A549 (cell line): ENCODE results near the gene CSNK1E. TPM values are rescaled to one million over a fixed set of nuclear protein-coding genes. Genes with fewer than 3 reads are reported as not detected.

Source experiments
- ATAC-seq, 2 experiments: fragments of 200-7000 bp in 1 of 2; fragments of >200 bp in 1 of 2; cut with Nextera tagmentation in 1 of 2; cut with Tn5 transposase in 1 of 2; 3 replicates each; pipeline versions ENCODE4 v1.8.0 to v1.9.1; 2018 to 2020; ENCODE audit warnings: mild to moderate bottlenecking in 1 of 2, moderate library complexity in 1 of 2
- CTCF ChIA-PET: fragments of 300-600 bp; sonication (Branson Sonifier 250); formaldehyde crosslinking; extraction: SDS; loops from one replicate; lab custom pipeline; 2021; ENCODE audit warnings: antibody characterized with exemption, inconsistent platforms; lab: Yijun Ruan, JAX
- POLR2A ChIA-PET: fragments of 350-600 bp; formaldehyde crosslinking; extraction: SDS; loops from one replicate; lab custom pipeline; 2021; ENCODE audit warnings: antibody characterized with exemption, inconsistent platforms; lab: Yijun Ruan, JAX
- DNase-seq, 2 experiments: peaks; one replicate each; pipeline versions ENCODE4 v3.0.0 to v3.0.0-alpha.2; 2011 to 2016; ENCODE audit warnings: low read depth in 1 of 2, low spot score in 1 of 2
- FAIRE-seq: peaks from 2 replicates; lab custom pipeline; 2011; peaks lifted over from hg19 to GRCh38; lab: Jason Lieb, UNC
- H3K27ac ChIP-seq, 2 experiments: fragments of >200 bp; sonication (Bioruptor Twin); formaldehyde crosslinking; 3 replicates each; pipeline ENCODE4 v1.5.1; 2016 to 2017
- H3K4me1 ChIP-seq: fragments of >200 bp; sonication (Bioruptor Twin); formaldehyde crosslinking; 3 replicates; pipeline ENCODE4 v1.6.1; 2016
- H3K4me2 ChIP-seq: fragments of >200 bp; sonication (Bioruptor Twin); formaldehyde crosslinking; 3 replicates; pipeline ENCODE4 v1.6.1; 2016
- H3K4me3 ChIP-seq: fragments of >200 bp; sonication (Bioruptor Twin); formaldehyde crosslinking; 3 replicates; pipeline ENCODE4 v1.5.1; 2016
- H3K9me3 ChIP-seq: fragments of >200 bp; sonication (Bioruptor Twin); formaldehyde crosslinking; 3 replicates; pipeline ENCODE4 v1.6.1; 2016
- BCL3 ChIP-seq: fragments of >200 bp; sonication (Bioruptor Twin); formaldehyde crosslinking; IDR thresholded peaks from 3 replicates; pipeline ENCODE4 v1.6.1; 2016
- CBX2 ChIP-seq: fragments of 200-600 bp; sonication (generic); IDR thresholded peaks from 2 replicates; pipeline ENCODE4 v1.6.1; 2016; ENCODE audit warnings: low read depth, mild to moderate bottlenecking, borderline replicate concordance
- CTCF ChIP-seq: fragments of >200 bp; sonication (Bioruptor Twin); formaldehyde crosslinking; IDR thresholded peaks from 3 replicates; pipeline ENCODE4 v1.5.1; 2016
- E2F6 ChIP-seq: IDR thresholded peaks from 2 replicates; pipeline ENCODE4 v1.6.1; 2012; ENCODE audit warnings: low read depth, borderline replicate concordance
- EP300 ChIP-seq, 2 experiments: fragments of >200 bp; sonication (Bioruptor Twin); formaldehyde crosslinking; IDR thresholded peaks; 2 replicates in 1 of 2; 3 replicates in 1 of 2; pipeline ENCODE4 v1.6.1; 2016 to 2017
- FOSL2 ChIP-seq, 2 experiments: fragments of 450-650 bp in 1 of 2; fragments of >200 bp in 1 of 2; sonication (Bioruptor Twin) in 1 of 2; formaldehyde crosslinking; IDR thresholded peaks; 2 replicates each; pipeline versions ENCODE4 v1.5.0 to v1.6.1; 2016 to 2020; ENCODE audit warnings: mild to moderate bottlenecking in 1 of 2, moderate library complexity in 1 of 2
- GATA3 ChIP-seq: IDR thresholded peaks from 2 replicates; pipeline ENCODE4 v1.6.1; 2012; ENCODE audit warnings: borderline replicate concordance
- HDAC2 ChIP-seq: fragments of 200-600 bp; sonication (generic); IDR thresholded peaks from 2 replicates; pipeline ENCODE4 v1.6.1; 2016
- HEYL ChIP-seq: fragments of 250-450 bp; sonication (Bioruptor Pico); IDR thresholded peaks from 2 replicates; pipeline ENCODE4 v1.8.0; 2021; ENCODE audit warnings: mild to moderate bottlenecking, moderate library complexity
- HOXA7 ChIP-seq: fragments of 250-450 bp; sonication (Bioruptor Pico); IDR thresholded peaks from 2 replicates; pipeline ENCODE4 v1.5.0; 2020; ENCODE audit warnings: mild to moderate bottlenecking, moderate library complexity
- JUN ChIP-seq, 2 experiments: fragments of >200 bp; sonication (Bioruptor Twin); formaldehyde crosslinking; IDR thresholded peaks; 2 replicates in 1 of 2; 3 replicates in 1 of 2; pipeline ENCODE4 v1.6.1; 2016 to 2017
- KDM1A ChIP-seq: fragments of 200-600 bp; sonication (generic); IDR thresholded peaks from 2 replicates; pipeline ENCODE4 v1.6.1; 2016; ENCODE audit warnings: low read depth, mild to moderate bottlenecking
- KDM5A ChIP-seq: fragments of 200-600 bp; sonication (generic); IDR thresholded peaks from 2 replicates; pipeline ENCODE4 v1.6.1; 2016; ENCODE audit warnings: antibody characterized with exemption, mild to moderate bottlenecking
- MYC ChIP-seq: IDR thresholded peaks from 2 replicates; pipeline ENCODE4 v1.6.1; 2012; ENCODE audit warnings: mild to moderate bottlenecking, inconsistent platforms, low read length, improper control_type of control experiment, borderline replicate concordance
- NFE2L2 ChIP-seq: fragments of 150-350 bp; conservative IDR thresholded peaks from 2 replicates; pipeline ENCODE4 v1.6.1; 2014; ENCODE audit warnings: low read length
- NR3C1 ChIP-seq: fragments of >200 bp; sonication (Bioruptor Twin); formaldehyde crosslinking; IDR thresholded peaks from 3 replicates; pipeline ENCODE4 v1.6.1; 2017
- RAD21 ChIP-seq, 2 experiments: fragments of >200 bp in 1 of 2; sonication (Bioruptor Twin) in 1 of 2; formaldehyde crosslinking in 1 of 2; IDR thresholded peaks in 1 of 2; conservative IDR thresholded peaks in 1 of 2; 2 replicates in 1 of 2; 3 replicates in 1 of 2; pipeline ENCODE4 v1.6.1; 2012 to 2018; ENCODE audit warnings: inconsistent platforms in 1 of 2
- RFX5 ChIP-seq: fragments of 450-650 bp; IDR thresholded peaks from 2 replicates; pipeline ENCODE4 v1.7.1; 2014; ENCODE audit warnings: antibody characterized with exemption, mild to moderate bottlenecking, moderate library complexity
- RNF2 ChIP-seq: fragments of 200-600 bp; sonication (generic); IDR thresholded peaks from 2 replicates; pipeline ENCODE4 v1.6.1; 2016; ENCODE audit warnings: low read depth, mild to moderate bottlenecking, antibody characterized with exemption, moderate library complexity, borderline replicate concordance
- SMC3 ChIP-seq: fragments of >200 bp; sonication (Bioruptor Twin); formaldehyde crosslinking; IDR thresholded peaks from 3 replicates; pipeline ENCODE4 v1.6.1; 2018; ENCODE audit warnings: inconsistent platforms
- TFCP2L1 ChIP-seq: fragments of 250-450 bp; sonication (Bioruptor Pico); IDR thresholded peaks from 2 replicates; pipeline ENCODE4 v1.5.0; 2021; ENCODE audit warnings: mild to moderate bottlenecking
- ZFP36 ChIP-seq: fragments of 450-650 bp; IDR thresholded peaks from 2 replicates; pipeline ENCODE4 v1.6.1; 2014; ENCODE audit warnings: borderline replicate concordance; ENCODE audit not compliant: partially characterized antibody
- ZSCAN20 ChIP-seq: fragments of 250-450 bp; sonication (Bioruptor Pico); IDR thresholded peaks from 2 replicates; pipeline ENCODE4 v1.8.0; 2022; ENCODE audit warnings: mild to moderate bottlenecking, moderate library complexity
- WGBS: methylation state at CpG from one replicate; pipeline ENCODE4 v1.1.6; 2017; ENCODE audit errors: missing lambda C conversion rate; 5-methylcytosine and 5-hydroxymethylcytosine counted together
- polyA plus RNA-seq, 4 experiments: library from polyadenylated mRNA; depleted of rRNA in 3 of 4; stranded (reverse); fragments of >200 nt; fragmentation: RNase III in 1 of 4; extraction: RNeasy Plus Mini Kit Qiagen cat#74134 plus additional on column Dnase treatment in 1 of 4; gene quantifications; 2 replicates in 3 of 4; 3 replicates in 1 of 4; pipeline ENCODE4 v1.2.3, GENCODE V29; 2011 to 2017

Gene CSNK1E
- polyA plus RNA-seq, 2 of the 4 experiments (the other 2 are of a cell fraction), result 59.3 to 60.9 TPM

GRCh38 chr22:38355275-38355674 lies 38.0 kb upstream of the CSNK1E start:
- Histone ChIP-seq H3K4me3 (no peak overlapping the region), H3K27ac (no peak overlapping the region), H3K4me1 (no peaks in the 10 kb centered on the region), H3K9me3 (no peaks in the 10 kb centered on the region), H3K4me2 (no peak overlapping the region)
- ChIA-PET CTCF (interaction anchor here (0.8 to 3.0 kb wide), 4 partner anchors 73 to 303 kb away, joined by 3 to 17 read pairs (median 4); no protein-coding TSS in a partner anchor), POLR2A (no interaction called here)
- 95% methylated on average over 9 of the region's 14 CpGs for WGBS
- DNase-seq (no peak), ATAC-seq (no peak), FAIRE-seq (no peak)
- TF ChIP-seq MYC (no peak), NR3C1 (no peak), EP300 (IDR thresholded peaks at IDR 0.05) (no peak), CTCF (no peak), JUN (IDR thresholded peaks at IDR 0.05) (no peak), TFCP2L1 (no peak), BCL3 (no peak), ZFP36 (no peak), E2F6 (no peak), ZSCAN20 (CRISPR knock-in tag) (no peak), GATA3 (no peak), FOSL2 (IDR thresholded peaks at IDR 0.05) (no peak), FOSL2 (CRISPR knock-in tag; IDR thresholded peaks at IDR 0.05) (no peak)

GRCh38 chr22:38353701-38354100 lies 36.5 kb upstream of the CSNK1E start:
- ChIA-PET POLR2A (no interaction called here), CTCF (interaction anchor here (0.9 to 3.0 kb wide), 5 partner anchors 21 to 301 kb away, joined by 4 to 17 read pairs (median 6); no protein-coding TSS in a partner anchor)
- no peak for TF ChIP-seq HOXA7 (CRISPR knock-in tag)
- TF ChIP-seq CBX2, result no peak
- TF ChIP-seq HDAC2, result no peak
- TF ChIP-seq HEYL, result no peak
- no peak for TF ChIP-seq KDM1A
- TF ChIP-seq RFX5, result no peak
- no peak for TF ChIP-seq KDM5A
- TF ChIP-seq NFE2L2, result no peak
- no peak for FAIRE-seq
- peak; percentile 6 to 16; a peak in 2 of 6 replicates for ATAC-seq
- DNase-seq, result no peak
- Histone ChIP-seq H3K27ac (no peak overlapping the region), H3K4me1 (no peaks in the 10 kb centered on the region), H3K4me3 (no peak overlapping the region), H3K9me3 (no peaks in the 10 kb centered on the region), H3K4me2 (no peak overlapping the region)
- WGBS, result 73% methylated on average over 10 of the region's 10 CpGs

- no peak overlapping the region for H3K4me3 ChIP-seq
- ChIA-PET POLR2A (no interaction called here), CTCF (interaction anchor here (0.6 to 3.0 kb wide), 16 partner anchors 12 to 336 kb away, joined by 3 to 17 read pairs (median 3); no protein-coding TSS in a partner anchor)
- H3K4me2 ChIP-seq, result no peak overlapping the region
- H3K27ac ChIP-seq, result no peak overlapping the region
- FAIRE-seq (no peak), ATAC-seq (peak; percentile 64 to 86), DNase-seq (peak; percentile 52 to 56)
- 11% methylated on average over 1 of the region's 33 CpGs for WGBS
- TF ChIP-seq KDM5A, result no peak
- TF ChIP-seq SMC3, result peak; percentile 88
- peak; percentile 79 for TF ChIP-seq CTCF
- no peak for TF ChIP-seq BCL3
- TF ChIP-seq RNF2, result no peak
- TF ChIP-seq RAD21 (conservative IDR thresholded peaks at IDR 0.05 in 1 of 2, IDR thresholded peaks at IDR 0.05 in 1 of 2), result peak; percentile 75 to 89
- TF ChIP-seq HDAC2, result no peak
- no peaks in the 10 kb centered on the region for H3K9me3 ChIP-seq
- no peaks in the 10 kb centered on the region for H3K4me1 ChIP-seq
Measured at GRCh38 chr22:38353142-38353629, 36.0 kb upstream of the CSNK1E start.
